ENCODE results near the gene CD300LG. TPM values are rescaled to one million over a fixed set of nuclear protein-coding genes. Genes with fewer than 3 reads are reported as not detected.

Gene CD300LG
- total RNA-seq, 1 experiment from 2014 or later, result not detected

DNA sequence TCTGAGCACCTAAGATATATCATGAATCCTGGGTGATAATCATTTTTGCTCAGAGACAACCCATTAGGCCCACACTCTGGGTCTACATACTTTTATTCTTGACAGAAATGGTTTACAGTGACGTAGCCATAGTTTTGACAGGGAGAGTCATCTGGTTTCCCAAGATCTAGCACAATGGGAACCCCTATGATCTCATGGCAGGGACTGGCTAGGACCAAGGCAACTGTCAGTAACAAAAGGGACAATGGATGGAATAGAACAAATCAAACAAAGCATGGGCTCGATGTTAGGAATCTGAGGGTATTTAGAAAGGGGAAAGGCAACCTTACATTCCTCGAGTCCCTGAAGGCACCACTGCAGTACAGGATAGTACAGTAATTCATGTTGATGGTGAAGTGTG, 46.2 kb upstream of the CD300LG start:
- BruUV-seq (replicated peaks), result no TSS peak
- DNase-seq (ENCODE audit: low read depth, low spot score), result no peak
- ChIA-PET POLR2A (interaction anchor here (0.7 kb wide), 1 partner anchor 39 kb away, joined by 3 read pairs; no protein-coding TSS in a partner anchor), CTCF (no interaction called here), RAD21 (ENCODE audit: low non-redundant PET in 1 of 2, low total read pairs in 2 of 2, uncharacterized antibody in 2 of 2, unreplicated experiment in 2 of 2) (no interaction called here)
- H4K20me1 ChIP-seq (ENCODE audit: insufficient read depth), result no peaks in the 10 kb centered on the region
- no peaks in the 10 kb centered on the region for H3K79me2 ChIP-seq (ENCODE audit: insufficient read depth, low read length)
- H3K27me3 ChIP-seq (ENCODE audit: insufficient read depth, low read length), result no peaks in the 10 kb centered on the region
- H3K36me3 ChIP-seq (ENCODE audit: control insufficient read depth in 1 of 2, insufficient read depth in 2 of 2, low read length in 2 of 2), result peaks cover 2 to 17% of the 10 kb centered on the region in 2 experiments; a peak in 2 of 4 replicates
- no peak overlapping the region for H3K4me3 ChIP-seq (replicated peaks in 1 of 2; ENCODE audit: low read depth in 1 of 2, low read length in 2 of 2)
- no peaks in the 10 kb centered on the region; a peak in 1 of 4 replicates for H3K4me1 ChIP-seq (ENCODE audit: control insufficient read depth in 1 of 2, insufficient read depth in 2 of 2, low read length in 2 of 2)
- H3K27ac ChIP-seq (ENCODE audit: low read depth, low read length), result no peak overlapping the region
- H3K9ac ChIP-seq (ENCODE audit: low read length), result no peak overlapping the region
- H3K4me2 ChIP-seq (ENCODE audit: low read length), result no peak overlapping the region
- no peak for ATAC-seq
- H2AFZ ChIP-seq (ENCODE audit: low read depth, low read length, poor library complexity, severe bottlenecking), result no peak overlapping the region
- H3K9me3 ChIP-seq (ENCODE audit: control insufficient read depth in 1 of 2, insufficient read depth in 1 of 2, low read depth in 1 of 2, low read length in 2 of 2), result no peaks in the 10 kb centered on the region
- TF ChIP-seq EGR1 (IDR thresholded peaks at IDR 0.05; ENCODE audit: low read depth) (no peak), TCF7L2 (IDR thresholded peaks at IDR 0.05; ENCODE audit: borderline replicate concordance, extremely low read depth, insufficient read depth, insufficient read length) (no peak)
- H3K9me2 ChIP-seq (ENCODE audit: insufficient read depth), result no peaks in the 10 kb centered on the region
- intact Hi-C loops (cut with micrococcal nuclease), result no loop called here

DNA sequence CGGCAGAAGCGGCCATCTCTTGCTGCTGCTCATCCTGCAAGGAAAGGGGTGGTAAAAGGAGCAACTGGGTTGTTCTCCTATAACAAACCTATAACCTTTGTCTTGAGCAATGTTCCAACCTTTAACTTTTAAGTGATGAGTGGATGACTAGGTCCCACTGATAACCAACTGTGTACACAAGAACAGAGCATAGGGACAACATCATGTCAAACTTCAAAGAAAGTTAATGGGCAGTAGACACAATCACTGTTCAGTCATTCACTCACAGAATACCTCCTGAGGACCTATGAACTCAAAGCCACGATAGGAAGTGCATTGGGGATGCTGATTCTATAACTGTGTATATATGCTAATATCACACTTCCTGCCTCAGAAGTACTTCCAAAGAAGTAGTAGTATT, 45.1 kb upstream of the CD300LG start:
- BruUV-seq (replicated peaks), result no TSS peak

More for the DNA sequence above, 45.1 kb upstream of the CD300LG start:
- Histone ChIP-seq H3K4me2 (ENCODE audit: low read length) (no peak overlapping the region), H2AFZ (ENCODE audit: low read depth, low read length, poor library complexity, severe bottlenecking) (no peak overlapping the region), H3K9ac (ENCODE audit: low read length) (no peak overlapping the region), H3K27ac (ENCODE audit: low read depth, low read length) (no peak overlapping the region), H4K20me1 (ENCODE audit: insufficient read depth) (no peaks in the 10 kb centered on the region), H3K9me3 (ENCODE audit: control insufficient read depth in 1 of 2, insufficient read depth in 1 of 2, low read depth in 1 of 2, low read length in 2 of 2) (no peaks in the 10 kb centered on the region), H3K79me2 (ENCODE audit: insufficient read depth, low read length) (no peaks in the 10 kb centered on the region), H3K4me1 (ENCODE audit: control insufficient read depth in 1 of 2, insufficient read depth in 2 of 2, low read length in 2 of 2) (no peaks in the 10 kb centered on the region; a peak in 1 of 4 replicates), H3K27me3 (ENCODE audit: insufficient read depth, low read length) (no peaks in the 10 kb centered on the region), H3K4me3 (replicated peaks in 1 of 2; ENCODE audit: low read depth in 1 of 2, low read length in 2 of 2) (no peak overlapping the region), H3K9me2 (ENCODE audit: insufficient read depth) (no peaks in the 10 kb centered on the region), H3K36me3 (ENCODE audit: control insufficient read depth in 1 of 2, insufficient read depth in 2 of 2, low read length in 2 of 2) (peaks cover 2 to 17% of the 10 kb centered on the region in 2 experiments; a peak in 2 of 4 replicates)
- intact Hi-C loops (cut with micrococcal nuclease), result no loop called here
- POLR2A ChIA-PET, result no interaction called here
- CTCF ChIA-PET, result no interaction called here
- ATAC-seq (no peak), DNase-seq (ENCODE audit: low read depth, low spot score) (no peak)
- RAD21 ChIA-PET (ENCODE audit: low non-redundant PET in 1 of 2, low total read pairs in 2 of 2, uncharacterized antibody in 2 of 2, unreplicated experiment in 2 of 2), result no interaction called here
- TF ChIP-seq EZH2phosphoT487 (IDR thresholded peaks at IDR 0.05; ENCODE audit: borderline replicate concordance) (no peak), TCF7L2 (IDR thresholded peaks at IDR 0.05; ENCODE audit: borderline replicate concordance, extremely low read depth, insufficient read depth, insufficient read length) (no peak), CEBPB (IDR thresholded peaks at IDR 0.05; ENCODE audit: low read depth) (no peak), SIN3A (IDR thresholded peaks at IDR 0.05; ENCODE audit: low read depth) (no peak), POLR2AphosphoS5 (IDR thresholded peaks at IDR 0.05; ENCODE audit: low read depth, low read length) (no peak), ZNF274 (IDR thresholded peaks at IDR 0.05; ENCODE audit: low read depth, low read length) (no peak), RAD21 (IDR thresholded peaks at IDR 0.05; ENCODE audit: low read depth) (no peak), CBX3 (IDR thresholded peaks at IDR 0.05; ENCODE audit: low read depth) (no peak)
- TF ChIP-seq, protein P1, sequence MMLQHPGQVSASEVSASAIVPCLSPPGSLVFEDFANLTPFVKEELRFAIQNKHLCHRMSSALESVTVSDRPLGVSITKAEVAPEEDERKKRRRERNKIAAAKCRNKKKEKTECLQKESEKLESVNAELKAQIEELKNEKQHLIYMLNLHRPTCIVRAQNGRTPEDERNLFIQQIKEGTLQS (IDR thresholded peaks at IDR 0.05), result no peak
- TF ChIP-seq, protein P2, sequence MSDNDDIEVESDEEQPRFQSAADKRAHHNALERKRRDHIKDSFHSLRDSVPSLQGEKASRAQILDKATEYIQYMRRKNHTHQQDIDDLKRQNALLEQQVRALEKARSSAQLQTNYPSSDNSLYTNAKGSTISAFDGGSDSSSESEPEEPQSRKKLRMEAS (IDR thresholded peaks at IDR 0.05), result no peak
- TF ChIP-seq, protein P3, sequence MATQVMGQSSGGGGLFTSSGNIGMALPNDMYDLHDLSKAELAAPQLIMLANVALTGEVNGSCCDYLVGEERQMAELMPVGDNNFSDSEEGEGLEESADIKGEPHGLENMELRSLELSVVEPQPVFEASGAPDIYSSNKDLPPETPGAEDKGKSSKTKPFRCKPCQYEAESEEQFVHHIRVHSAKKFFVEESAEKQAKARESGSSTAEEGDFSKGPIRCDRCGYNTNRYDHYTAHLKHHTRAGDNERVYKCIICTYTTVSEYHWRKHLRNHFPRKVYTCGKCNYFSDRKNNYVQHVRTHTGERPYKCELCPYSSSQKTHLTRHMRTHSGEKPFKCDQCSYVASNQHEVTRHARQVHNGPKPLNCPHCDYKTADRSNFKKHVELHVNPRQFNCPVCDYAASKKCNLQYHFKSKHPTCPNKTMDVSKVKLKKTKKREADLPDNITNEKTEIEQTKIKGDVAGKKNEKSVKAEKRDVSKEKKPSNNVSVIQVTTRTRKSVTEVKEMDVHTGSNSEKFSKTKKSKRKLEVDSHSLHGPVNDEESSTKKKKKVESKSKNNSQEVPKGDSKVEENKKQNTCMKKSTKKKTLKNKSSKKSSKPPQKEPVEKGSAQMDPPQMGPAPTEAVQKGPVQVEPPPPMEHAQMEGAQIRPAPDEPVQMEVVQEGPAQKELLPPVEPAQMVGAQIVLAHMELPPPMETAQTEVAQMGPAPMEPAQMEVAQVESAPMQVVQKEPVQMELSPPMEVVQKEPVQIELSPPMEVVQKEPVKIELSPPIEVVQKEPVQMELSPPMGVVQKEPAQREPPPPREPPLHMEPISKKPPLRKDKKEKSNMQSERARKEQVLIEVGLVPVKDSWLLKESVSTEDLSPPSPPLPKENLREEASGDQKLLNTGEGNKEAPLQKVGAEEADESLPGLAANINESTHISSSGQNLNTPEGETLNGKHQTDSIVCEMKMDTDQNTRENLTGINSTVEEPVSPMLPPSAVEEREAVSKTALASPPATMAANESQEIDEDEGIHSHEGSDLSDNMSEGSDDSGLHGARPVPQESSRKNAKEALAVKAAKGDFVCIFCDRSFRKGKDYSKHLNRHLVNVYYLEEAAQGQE (IDR thresholded peaks at IDR 0.05; ENCODE audit: low read depth), result no peak
